HG03469 (cell line): ENCODE data around the gene EHBP1L1.
"Not testable (repeated sequence)": the region's sequence is repeated elsewhere in the genome, so short reads cannot be mapped to it uniquely, and the experiment has no call there.

Experiments used
- ATAC-seq: cut with Tn5 transposase; IDR thresholded peaks from one replicate; pipeline ENCODE4 v1.9.1; 2021; ENCODE audit warnings: mild to moderate bottlenecking, moderate library complexity, moderate number of reproducible peaks; ENCODE audit not compliant: unreplicated experiment

Gene EHBP1L1

GRCh38 chr11:65633390-65634108 is 57.7 kb downstream of the EHBP1L1 start:
- ATAC-seq, result no peak

DNA sequence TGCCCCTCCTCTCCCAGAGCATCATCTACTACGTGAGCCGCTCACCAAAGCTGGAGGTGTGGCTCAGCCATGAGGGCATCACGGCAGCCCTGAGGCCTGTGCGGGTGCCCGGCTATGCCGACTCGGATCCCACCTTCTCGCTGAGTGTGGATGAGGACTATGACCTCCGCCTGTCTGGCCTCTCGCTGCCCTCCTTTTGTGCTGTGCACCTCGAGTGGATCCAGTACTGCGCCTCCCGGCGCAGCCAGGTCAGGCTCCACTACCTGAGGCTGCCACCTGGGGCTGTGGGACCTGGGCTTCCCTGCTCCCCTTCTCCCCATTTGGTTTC is 58.2 kb downstream of the EHBP1L1 start:
- ATAC-seq, result no peak

GRCh38 chr11:65634440-65634839 is 58.6 kb downstream of the EHBP1L1 start:
- ATAC-seq, result no peak

DNA sequence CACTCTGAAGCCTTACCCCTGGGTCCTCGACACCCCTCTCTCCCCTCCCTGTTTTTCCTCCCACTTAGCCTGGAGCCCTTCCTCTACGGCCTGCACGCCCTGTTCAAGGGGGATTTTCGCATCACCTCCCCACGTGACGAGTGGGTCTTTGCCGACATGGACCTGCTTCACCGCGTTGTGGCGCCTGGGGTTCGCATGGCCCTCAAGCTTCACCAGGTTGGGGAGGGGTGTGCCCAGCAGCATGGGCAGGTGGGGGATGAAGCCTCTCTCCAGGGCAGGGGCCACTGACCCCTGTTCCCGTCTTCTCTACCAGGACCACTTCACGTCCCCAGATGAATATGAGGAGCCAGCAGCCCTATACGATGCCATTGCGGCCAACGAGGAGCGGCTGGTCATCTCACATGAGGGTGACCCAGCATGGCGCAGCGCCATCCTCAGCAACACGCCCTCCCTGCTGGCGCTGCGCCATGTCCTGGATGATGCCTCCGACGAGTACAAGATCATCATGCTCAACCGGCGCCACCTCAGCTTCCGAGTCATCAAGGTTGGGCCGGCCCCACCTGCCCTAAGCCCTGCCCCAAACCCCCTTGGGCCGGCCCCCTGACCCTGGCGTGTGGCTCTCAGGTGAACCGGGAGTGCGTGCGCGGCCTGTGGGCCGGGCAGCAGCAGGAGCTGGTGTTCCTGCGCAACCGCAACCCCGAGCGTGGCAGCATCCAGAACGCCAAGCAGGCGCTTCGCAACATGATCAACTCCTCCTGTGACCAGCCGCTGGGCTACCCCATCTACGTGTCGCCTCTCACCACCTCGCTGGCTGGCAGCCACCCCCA is 59.3 kb downstream of the EHBP1L1 start:
- ATAC-seq, result no peak

GRCh38 chr11:65636108-65637031 is 60.5 kb downstream of the EHBP1L1 start:
- ATAC-seq, result no peak

GRCh38 chr11:65637032-65637557 is 61.2 kb downstream of the EHBP1L1 start:
- ATAC-seq, result no peak

DNA sequence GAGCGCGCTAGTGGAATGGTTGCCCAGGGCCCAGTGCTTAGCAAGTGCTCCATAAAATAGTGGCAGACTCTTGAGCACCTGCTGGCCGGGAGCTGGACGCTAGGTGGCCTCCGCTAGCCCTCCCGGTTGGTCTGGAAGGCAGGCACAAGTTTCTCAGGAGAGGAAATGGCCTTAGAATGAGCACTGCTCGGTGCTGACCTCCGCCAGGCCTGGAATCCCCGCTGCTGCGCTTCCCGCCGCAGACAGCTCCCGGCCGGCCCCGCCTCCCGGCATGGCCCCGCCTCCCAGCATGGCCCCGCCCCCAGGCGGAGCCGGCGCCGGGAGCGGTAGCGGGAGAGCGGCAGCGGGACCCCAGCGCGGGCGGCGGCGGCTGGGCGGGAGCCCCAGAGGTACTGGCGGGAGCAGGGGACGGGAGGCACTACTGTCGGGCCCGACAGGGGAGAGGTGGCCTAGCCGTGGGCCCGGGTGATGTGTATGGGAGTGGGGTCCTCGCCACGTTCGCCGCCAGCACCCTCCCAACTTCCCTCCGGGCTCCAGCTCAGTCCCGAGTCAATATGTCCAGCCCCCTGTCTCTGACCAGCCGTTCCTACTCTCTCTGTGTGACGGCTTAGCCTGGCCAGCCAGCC is 62.1 kb downstream of the EHBP1L1 start, which contains the start of gene SIPA1:
Gene SIPA1 (plus strand): TSS at position 308 of the 626 bp plus-strand sequence. CDS start 2,821 bp downstream, outside the sequence.
- no peak for ATAC-seq

- ATAC-seq, result not testable (repeated sequence)
These were observed 63.4 kb downstream of the EHBP1L1 start for GRCh38 chr11:65639228-65639597.

- no peak for ATAC-seq
These were observed 64.0 kb downstream of the EHBP1L1 start for GRCh38 chr11:65639623-65640482.

GRCh38 chr11:65640483-65641296 is 64.8 kb downstream of the EHBP1L1 start:
- ATAC-seq, result no peak

- no peak for ATAC-seq
These were observed 65.6 kb downstream of the EHBP1L1 start for GRCh38 chr11:65641297-65642013.
